Measurements from ENCODE around the gene JARID2. TPM values are rescaled to one million over a fixed set of nuclear protein-coding genes. Genes with fewer than 3 reads are reported as not detected.

Gene JARID2
- total RNA-seq, 1 experiment from 2014 or later = 180 TPM

GRCh38 chr6:15477746-15478145 is 231.9 kb downstream of the JARID2 start:
- DNase-seq (ENCODE audit: low spot score) (no peak), ATAC-seq (no peak)
- TF ChIP-seq NR1H2 (CRISPR knock-in tag; IDR thresholded peaks at IDR 0.05) (no peak), TEAD4 (CRISPR knock-in tag; IDR thresholded peaks at IDR 0.05) (no peak), AR (CRISPR knock-in tag; IDR thresholded peaks at IDR 0.05) (no peak), SMAD4 (CRISPR knock-in tag; IDR thresholded peaks at IDR 0.05) (no peak), CBFB (CRISPR knock-in tag; IDR thresholded peaks at IDR 0.05; ENCODE audit: low read depth) (no peak), CDX4 (CRISPR knock-in tag; IDR thresholded peaks at IDR 0.05; ENCODE audit: borderline replicate concordance) (no peak), GABPB1 (CRISPR knock-in tag; IDR thresholded peaks at IDR 0.05) (no peak), TEAD1 (CRISPR knock-in tag; IDR thresholded peaks at IDR 0.05) (no peak)
- Mint-ChIP-seq H3K9me3 (no peaks in the 10 kb centered on the region), H3K4me3 (no peak overlapping the region), H3K36me3 (peaks cover 21% of the 10 kb centered on the region), H3K4me1 (peaks cover 92% of the 10 kb centered on the region), H3K27me3 (ENCODE audit: low read depth) (no peaks in the 10 kb centered on the region), H3K27ac (0 out of 2 replicates have a peak overlapping the region, but pooled peaks have one; percentile 21)
- ChIA-PET CTCF (interaction anchor here (0.6 kb wide), 1 partner anchor 77 kb away, joined by 3 read pairs; no protein-coding TSS in a partner anchor), POLR2A (no interaction called here)

- H3K36me3 Mint-ChIP-seq = peaks cover 10% of the 10 kb centered on the region
- ATAC-seq = peak; percentile 6; the same call in 1 of the 2 replicates
Observed at GRCh38 chr6:15479761-15480160, 233.9 kb downstream of the JARID2 start.

More at GRCh38 chr6:15479761-15480160, 233.9 kb downstream of the JARID2 start:
- Mint-ChIP-seq H3K27me3 (ENCODE audit: low read depth) (no peaks in the 10 kb centered on the region), H3K27ac (peak overlapping the region; percentile 43), H3K4me1 (peaks cover 93% of the 10 kb centered on the region), H3K4me3 (no peak overlapping the region), H3K9me3 (no peaks in the 10 kb centered on the region)
- TF ChIP-seq USF1 (CRISPR knock-in tag; IDR thresholded peaks at IDR 0.05) = no peak
- no peak for TF ChIP-seq IRF2 (CRISPR knock-in tag; IDR thresholded peaks at IDR 0.05; ENCODE audit: borderline replicate concordance, low read depth)
- no peak for TF ChIP-seq ESRRA (CRISPR knock-in tag; IDR thresholded peaks at IDR 0.05; ENCODE audit: borderline replicate concordance)
- TF ChIP-seq KAT7 (CRISPR knock-in tag; IDR thresholded peaks at IDR 0.05; ENCODE audit: borderline replicate concordance) = no peak
- no peak for TF ChIP-seq ZNF281 (CRISPR knock-in tag; IDR thresholded peaks at IDR 0.05)
- no peak for TF ChIP-seq NFATC4 (CRISPR knock-in tag; IDR thresholded peaks at IDR 0.05)
- no peak for TF ChIP-seq CBFB (CRISPR knock-in tag; IDR thresholded peaks at IDR 0.05; ENCODE audit: low read depth)
- no peak for TF ChIP-seq E2F5 (CRISPR knock-in tag; IDR thresholded peaks at IDR 0.05)
- no peak for TF ChIP-seq HMGXB4 (CRISPR knock-in tag; IDR thresholded peaks at IDR 0.05)
- TF ChIP-seq TEAD4 (CRISPR knock-in tag; IDR thresholded peaks at IDR 0.05) = no peak
- no peak for TF ChIP-seq OVOL2 (CRISPR knock-in tag; IDR thresholded peaks at IDR 0.05; ENCODE audit: borderline replicate concordance)
- TF ChIP-seq JUN (CRISPR knock-in tag; IDR thresholded peaks at IDR 0.05) = no peak
- DNase-seq (ENCODE audit: low spot score) = no peak
- ChIA-PET POLR2A (interaction anchor here (0.5 kb wide), 1 partner anchor 26 kb away, joined by 6 read pairs; no protein-coding TSS in a partner anchor), CTCF (interaction anchor here (1.0 kb wide), 1 partner anchor 144 kb away, joined by 4 read pairs; no protein-coding TSS in a partner anchor)

Measured in WTC11 (cell line).